Upper lobe of right lung (tissue), 1 donor: ENCODE data around the gene SLC30A2. TPM values are rescaled to one million over a fixed set of nuclear protein-coding genes. Genes with fewer than 3 reads are reported as not detected.

Source experiments
- ATAC-seq: fragments of 200-7000 bp; cut with Tn5 transposase; one replicate; pipeline ENCODE4 v1.9.1; 2020; ENCODE audit warnings: mild to moderate bottlenecking, moderate library complexity
- DNase-seq: peaks from one replicate; pipeline ENCODE4 v3.0.0-alpha.2; 2020
- H3K27ac ChIP-seq: fragments of 200-600 bp; one replicate; pipeline ENCODE4 v1.8.0; 2022
- H3K27me3 ChIP-seq: fragments of 200-600 bp; one replicate; pipeline ENCODE4 v1.8.0; 2022; ENCODE audit warnings: mild to moderate bottlenecking
- H3K36me3 ChIP-seq: fragments of 200-600 bp; one replicate; pipeline ENCODE4 v1.8.0; 2022
- H3K4me1 ChIP-seq: fragments of 200-600 bp; one replicate; pipeline ENCODE4 v1.8.0; 2022
- H3K4me3 ChIP-seq: fragments of 200-600 bp; one replicate; pipeline ENCODE4 v1.8.0; 2022; ENCODE audit warnings: mild to moderate bottlenecking
- H3K9me3 ChIP-seq: fragments of 200-600 bp; one replicate; pipeline ENCODE4 v1.8.0; 2022
- CTCF ChIP-seq: fragments of 200-600 bp; IDR thresholded peaks from one replicate; pipeline ENCODE4 v1.8.0; 2022; ENCODE audit warnings: antibody characterized with exemption
- intact Hi-C: fragments of 100-400 bp; cut with DNase I; formaldehyde crosslinking; loops from one replicate; pipeline ENCODE4 v1.11.0; 2022
- total RNA-seq: library from RNA; stranded (reverse); fragmentation: NEBNext Ultra II Directional; extraction: Animal tissue kit (Norgen Biotek cat#: 25700); gene quantifications from one replicate; pipeline ENCODE4 v1.2.1, GENCODE V29; 2021
- donor health status: DM: no; HTN: yes; CAD: no; lungs with severe emphysema.

The SLC30A2 gene
- total RNA-seq, 1 donor from 2014 or later: not detected

DNA sequence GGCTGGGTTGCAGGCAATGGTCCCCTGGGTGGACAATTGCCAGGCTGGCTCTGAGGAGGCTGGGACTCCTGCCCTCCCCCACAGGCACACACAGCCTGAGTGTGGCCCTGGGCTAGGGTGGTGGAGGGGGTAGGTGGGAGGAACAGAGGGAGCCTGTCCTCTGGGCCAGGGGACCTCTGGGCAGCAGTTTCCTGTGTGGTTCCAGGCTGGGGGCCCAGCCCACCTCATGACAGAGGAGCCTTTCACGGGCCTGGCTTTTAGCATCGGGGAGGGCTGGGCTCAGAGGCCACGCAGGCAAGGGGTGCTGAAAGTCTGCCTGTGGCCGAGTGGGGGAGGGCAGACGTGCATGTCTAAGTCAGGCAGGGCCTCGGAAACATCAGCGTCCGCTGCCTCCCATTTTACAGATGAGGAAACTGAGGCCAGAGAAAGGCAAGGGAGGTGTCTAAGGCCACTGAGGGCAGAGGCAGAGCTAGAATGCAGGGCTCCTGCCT lies 17.4 kb downstream of the SLC30A2 start:
- intact Hi-C loops: no loop called here

GRCh38 chr1:26027716-26028489 lies 18.0 kb downstream of the SLC30A2 start:
- Histone ChIP-seq H3K27me3 (no peaks in the 10 kb centered on the region), H3K9me3 (no peaks in the 10 kb centered on the region), H3K27ac (no peak overlapping the region), H3K36me3 (no peaks in the 10 kb centered on the region), H3K4me3 (no peak overlapping the region), H3K4me1 (no peaks in the 10 kb centered on the region)
- no peak for TF ChIP-seq CTCF
- DNase-seq: no peak
- ATAC-seq: peak; percentile 74
- intact Hi-C loops: no loop called here

More for the DNA sequence above, 17.4 kb downstream of the SLC30A2 start:
- TF ChIP-seq CTCF: no peak
- H3K4me3 ChIP-seq: no peak overlapping the region
- no peaks in the 10 kb centered on the region for H3K4me1 ChIP-seq
- H3K36me3 ChIP-seq: no peaks in the 10 kb centered on the region
- DNase-seq (no peak), ATAC-seq (no peak)
- H3K27me3 ChIP-seq: no peaks in the 10 kb centered on the region
- H3K9me3 ChIP-seq: no peaks in the 10 kb centered on the region
- H3K27ac ChIP-seq: no peak overlapping the region

- H3K4me1 ChIP-seq: no peaks in the 10 kb centered on the region
- no peak for TF ChIP-seq CTCF
- no peaks in the 10 kb centered on the region for H3K36me3 ChIP-seq
- intact Hi-C loops: no loop called here
- H3K27me3 ChIP-seq: no peaks in the 10 kb centered on the region
- no peak for DNase-seq
- no peak overlapping the region for H3K27ac ChIP-seq
- H3K9me3 ChIP-seq: no peaks in the 10 kb centered on the region
- H3K4me3 ChIP-seq: no peak overlapping the region
- ATAC-seq: no peak
Measured at GRCh38 chr1:26025517-26025916, 20.4 kb downstream of the SLC30A2 start.

DNA sequence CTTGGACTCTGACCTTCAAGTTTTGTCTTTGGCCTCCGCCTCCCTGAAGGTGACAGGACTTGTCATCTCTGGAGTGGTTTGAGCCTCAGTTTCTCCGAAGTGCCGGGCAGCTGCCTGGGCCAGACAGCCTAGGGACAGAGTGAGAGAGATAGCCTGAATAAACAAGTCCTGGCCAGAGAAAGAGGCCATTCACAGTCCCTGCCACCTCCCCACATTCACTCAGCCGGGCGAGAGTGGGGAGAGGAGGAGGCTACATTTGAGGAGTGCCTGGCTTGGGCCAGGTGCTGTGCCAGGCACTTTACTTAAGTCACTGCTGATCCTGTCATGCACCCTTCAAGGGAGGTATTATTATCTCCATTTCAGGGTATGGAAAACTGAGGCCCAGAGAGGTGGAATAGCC lies 20.9 kb downstream of the SLC30A2 start:
- no peak for ATAC-seq
- Histone ChIP-seq H3K4me3 (no peak overlapping the region), H3K9me3 (no peaks in the 10 kb centered on the region), H3K27me3 (no peaks in the 10 kb centered on the region), H3K27ac (no peak overlapping the region), H3K36me3 (no peaks in the 10 kb centered on the region), H3K4me1 (no peaks in the 10 kb centered on the region)
- TF ChIP-seq CTCF: no peak
- intact Hi-C loops: no loop called here
- no peak for DNase-seq

DNA sequence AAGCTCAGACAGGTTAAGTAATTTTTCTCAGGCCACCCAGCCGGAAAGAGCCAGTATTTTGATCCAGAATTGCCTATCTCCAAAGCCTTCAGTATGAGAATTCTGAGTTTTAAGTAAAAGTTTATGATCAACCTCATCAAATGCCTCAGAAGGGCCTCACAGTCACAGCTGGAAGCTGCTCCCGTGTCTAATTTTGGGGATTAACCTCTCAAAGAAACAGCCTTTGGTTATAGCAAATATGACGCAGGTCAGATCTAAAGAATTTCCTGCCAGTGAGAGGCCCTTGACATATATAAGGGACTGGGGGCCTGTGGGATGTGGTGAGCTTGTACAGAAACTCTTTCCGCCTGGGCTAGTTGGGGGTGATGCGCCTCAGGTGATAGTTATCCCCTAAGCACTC lies 22.1 kb downstream of the SLC30A2 start:
- H3K9me3 ChIP-seq: no peaks in the 10 kb centered on the region
- intact Hi-C loops: no loop called here

More for the DNA sequence above, 22.1 kb downstream of the SLC30A2 start:
- Histone ChIP-seq H3K36me3 (no peaks in the 10 kb centered on the region), H3K4me3 (no peak overlapping the region), H3K27ac (no peak overlapping the region), H3K27me3 (no peaks in the 10 kb centered on the region), H3K4me1 (peaks cover 6% of the 10 kb centered on the region)
- no peak for DNase-seq
- no peak for ATAC-seq
- TF ChIP-seq CTCF: no peak
